ENCODE results near the gene SARM1. TPM values are rescaled to one million over a fixed set of nuclear protein-coding genes. Genes with fewer than 3 reads are reported as not detected.
A peak's percentile ranks its signal among the peaks of the same experiment; 100 is the strongest.

The SARM1 gene
- 10 to 100 TPM in 1 of 3 donors, 1 to 10 TPM in 2; 3.7 to 13.1 (median 9.8) TPM for polyA plus RNA-seq

DNA sequence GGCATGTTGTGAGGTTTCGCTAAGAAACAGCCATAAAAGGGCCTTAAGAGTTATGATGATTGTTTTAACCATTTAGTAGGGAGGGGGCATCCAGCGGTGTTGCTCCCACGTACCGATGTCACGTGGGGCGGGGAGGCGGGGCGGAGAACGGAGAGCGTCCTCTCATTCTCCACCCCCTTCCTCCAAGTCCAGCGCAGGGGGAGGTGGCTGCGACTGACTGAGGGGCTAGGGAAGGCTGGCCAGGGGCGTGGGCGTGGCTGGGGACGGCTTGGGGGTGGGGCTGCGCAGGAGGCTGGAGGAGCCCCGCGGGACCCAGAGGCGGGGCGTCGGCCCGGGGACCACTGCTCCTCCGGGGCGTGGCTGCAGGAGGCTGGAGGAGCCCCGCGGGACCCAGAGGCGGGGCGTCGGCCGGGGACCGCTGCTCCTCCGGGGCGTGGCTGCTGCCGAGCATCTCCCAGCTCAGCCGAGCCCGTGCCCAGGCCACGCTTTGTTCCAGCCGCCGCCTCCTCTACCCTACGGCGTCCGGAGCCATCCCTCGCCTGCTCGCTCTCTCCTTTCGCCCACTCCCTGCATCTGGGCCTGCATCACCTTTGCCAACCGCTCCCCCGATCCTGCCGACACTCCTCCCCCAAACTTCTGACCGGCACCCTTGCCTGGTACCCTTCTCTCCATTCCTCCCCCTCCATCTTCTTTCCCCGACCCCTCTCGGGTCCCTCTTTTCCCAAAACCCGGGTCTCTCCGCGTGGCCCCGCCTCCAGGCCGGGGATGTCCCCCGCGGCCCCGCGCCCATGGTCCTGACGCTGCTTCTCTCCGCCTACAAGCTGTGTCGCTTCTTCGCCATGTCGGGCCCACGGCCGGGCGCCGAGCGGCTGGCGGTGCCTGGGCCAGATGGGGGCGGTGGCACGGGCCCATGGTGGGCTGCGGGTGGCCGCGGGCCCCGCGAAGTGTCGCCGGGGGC is at the start of gene SARM1:
TSS of gene SARM1 (plus strand) at position 450 of the 958 bp plus-strand sequence. CDS start at position 789, 339 bp downstream.
- no peak within 1 kb of the TSS for H3K27ac ChIP-seq (ENCODE audit: low read depth, low read length)
- 1% methylated on average over 64 to 80 of the region's 80 CpGs for WGBS, 3 donors

- 32 to 87% (median 79%) methylated on average over 5 of the region's 5 CpGs for WGBS, 3 donors
- H3K27ac ChIP-seq (ENCODE audit: low read depth, low read length): no peak overlapping the region
These were observed 47.2 kb upstream of the SARM1 start for GRCh38 chr17:28324267-28324745.

DNA sequence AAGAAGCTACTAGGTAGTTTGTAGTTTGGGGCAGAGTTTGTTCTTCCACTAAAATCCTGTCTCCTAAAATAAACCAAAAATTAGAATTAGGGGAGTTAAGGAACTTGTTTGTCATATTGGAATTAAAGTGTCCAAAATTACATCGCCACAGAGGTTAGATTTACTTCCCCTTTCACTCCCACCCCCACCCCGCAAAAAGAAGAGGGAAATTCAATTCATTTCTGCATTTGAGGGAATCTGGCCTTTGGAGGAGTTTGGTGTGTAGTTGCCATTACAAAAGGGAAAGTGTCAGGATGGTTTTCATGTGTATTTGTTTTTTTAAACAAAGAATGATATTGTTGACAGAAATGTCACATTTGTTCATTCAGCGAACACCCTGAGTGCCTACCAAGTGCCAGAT is 46.7 kb upstream of the SARM1 start:
- 34 to 76% (median 63%) methylated on average over 3 of the region's 3 CpGs for WGBS, 3 donors

GRCh38 chr17:28325211-28325610 is 46.3 kb upstream of the SARM1 start:
- WGBS, 3 donors: 25 to 75% (median 65%) methylated on average over 5 of the region's 5 CpGs
- H3K27ac ChIP-seq (ENCODE audit: low read depth, low read length): no peak overlapping the region

More for the DNA sequence above, 46.7 kb upstream of the SARM1 start:
- H3K27ac ChIP-seq (ENCODE audit: low read depth, low read length): no peak overlapping the region

- 25 to 94% (median 83%) methylated on average over 7 of the region's 7 CpGs for WGBS, 3 donors
- no peak overlapping the region for H3K27ac ChIP-seq (ENCODE audit: low read depth, low read length)
These were observed 45.4 kb upstream of the SARM1 start for GRCh38 chr17:28326114-28326513.

DNA sequence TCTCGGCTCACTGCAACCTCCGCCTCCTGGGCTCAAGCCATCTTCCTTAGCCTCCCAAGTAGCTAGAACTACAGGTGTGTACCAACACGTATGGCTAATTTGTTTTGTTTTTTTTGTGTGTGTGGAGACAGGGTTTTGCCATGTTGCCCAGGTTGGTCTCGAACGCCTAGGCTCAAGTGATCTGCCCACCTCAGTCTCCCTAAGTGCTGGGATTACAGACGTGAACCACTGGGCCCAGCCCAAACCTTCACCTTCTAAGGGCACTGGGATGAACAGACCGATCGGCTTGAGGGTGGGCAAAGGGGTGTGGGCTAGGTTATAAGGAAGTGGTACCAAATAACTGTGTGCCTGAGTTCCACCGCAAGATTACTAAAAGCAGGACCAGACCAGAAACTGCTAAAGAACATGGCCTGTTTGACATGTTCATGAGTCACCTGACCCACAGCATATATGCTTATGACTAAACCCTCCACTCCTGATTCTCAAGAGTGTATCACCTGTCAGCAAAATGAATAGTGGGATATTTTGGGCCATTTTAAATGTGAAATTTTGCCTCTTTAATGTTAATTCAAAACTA is 44.4 kb upstream of the SARM1 start:
- 76 to 93% (median 89%) methylated on average over 9 of the region's 9 CpGs for WGBS, 3 donors
- no peak overlapping the region for H3K27ac ChIP-seq (ENCODE audit: low read depth, low read length)

GRCh38 chr17:28327709-28328108 is 43.8 kb upstream of the SARM1 start:
- WGBS, 3 donors: 39 to 75% (median 73%) methylated on average over 3 of the region's 3 CpGs
- no peak overlapping the region for H3K27ac ChIP-seq (ENCODE audit: low read depth, low read length)

GRCh38 chr17:28328325-28328724 is 43.2 kb upstream of the SARM1 start:
- no peak overlapping the region for H3K27ac ChIP-seq (ENCODE audit: low read depth, low read length)
- 72 to 80% (median 77%) methylated on average over 4 of the region's 4 CpGs for WGBS, 3 donors

DNA sequence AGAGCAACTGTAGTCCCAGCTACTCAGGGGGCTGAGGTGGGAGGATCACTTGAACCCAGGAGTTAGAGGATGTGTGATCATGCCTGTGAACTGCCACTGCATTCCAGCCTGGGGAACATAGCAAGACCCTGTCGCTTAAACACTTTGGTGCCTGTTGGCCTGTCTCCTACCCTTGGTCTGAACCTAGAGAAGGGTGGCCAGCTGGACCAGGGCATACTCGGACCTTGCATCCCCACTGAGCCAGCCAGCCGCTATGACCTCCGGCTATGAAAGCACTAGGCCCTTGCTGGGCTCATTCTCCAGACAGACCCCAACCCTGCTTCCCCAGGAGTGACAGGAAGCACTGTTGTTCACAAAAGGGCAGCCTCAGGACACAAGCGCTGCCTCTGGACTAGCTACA is 40.8 kb upstream of the SARM1 start:
- WGBS, 3 donors: 68 to 94% (median 91%) methylated on average over 5 of the region's 5 CpGs

DNA sequence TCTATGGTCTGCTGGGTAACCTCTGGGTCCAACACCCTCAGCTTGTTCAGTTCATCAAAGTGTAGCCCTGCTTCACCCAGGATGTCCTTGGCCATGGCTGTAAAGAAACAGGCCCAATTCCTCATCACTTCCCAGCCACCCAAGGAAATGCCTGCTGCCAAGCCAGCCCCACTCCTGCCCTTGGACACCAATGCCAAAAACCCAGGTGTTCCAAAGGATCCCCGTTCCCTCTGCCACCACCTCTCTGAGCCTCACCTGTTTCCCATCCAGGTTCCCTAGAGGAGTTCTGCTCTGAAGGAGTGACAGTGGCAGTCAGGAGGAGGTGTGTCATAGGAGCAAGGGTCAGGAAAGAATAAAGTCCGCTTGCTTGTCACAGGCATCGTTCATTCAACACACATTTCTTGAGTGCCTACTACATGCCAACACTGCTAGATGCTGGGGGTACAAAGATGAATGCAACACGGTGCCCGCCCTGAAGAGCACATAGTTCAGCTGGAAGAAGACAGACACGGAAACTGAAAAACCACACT is 39.5 kb upstream of the SARM1 start:
- WGBS, 3 donors: 54 to 91% (median 85%) methylated on average over 6 of the region's 6 CpGs
- H3K27ac ChIP-seq (ENCODE audit: low read depth, low read length): no peak overlapping the region

More for the DNA sequence above, 40.8 kb upstream of the SARM1 start:
- no peak overlapping the region for H3K27ac ChIP-seq (ENCODE audit: low read depth, low read length)

DNA sequence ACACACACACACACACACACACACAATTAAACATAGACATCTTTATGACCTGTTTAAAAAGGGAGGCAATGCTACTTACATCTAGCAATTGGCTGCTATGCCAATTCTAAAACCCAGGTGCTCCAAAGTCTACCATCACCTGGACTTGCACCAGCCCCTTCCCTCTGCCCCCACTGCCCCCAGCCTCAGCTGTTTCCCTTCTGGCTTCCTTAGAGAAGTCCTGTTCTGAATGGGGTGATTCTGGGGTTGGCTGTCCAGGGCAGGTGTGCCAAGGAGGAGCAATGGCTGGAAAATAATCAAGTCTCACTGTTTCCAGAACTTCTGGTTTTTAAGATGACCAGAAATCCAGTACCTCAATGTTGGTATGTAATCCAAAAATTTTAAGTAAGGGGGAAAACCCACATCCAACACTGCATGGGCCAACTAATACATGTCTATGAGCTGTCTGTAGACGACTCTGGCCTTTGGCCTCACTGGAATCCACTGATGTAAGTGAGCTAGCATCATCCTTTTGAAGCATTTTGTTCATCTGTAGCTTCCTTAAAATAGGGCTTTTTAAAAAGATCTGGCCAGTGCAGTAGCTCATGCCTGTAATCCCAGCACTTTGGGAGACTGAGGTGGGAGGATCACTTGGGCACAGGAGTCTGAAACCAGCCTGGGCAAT is 38.3 kb upstream of the SARM1 start:
- H3K27ac ChIP-seq (ENCODE audit: low read depth, low read length): no peak overlapping the region
- 41 to 84% (median 63%) methylated on average over 1 of the region's 1 CpG for WGBS, 3 donors

- 20 to 44% (median 44%) methylated on average over 6 of the region's 6 CpGs for WGBS, 3 donors
- no peak overlapping the region for H3K27ac ChIP-seq (ENCODE audit: low read depth, low read length)
These were observed 37.3 kb upstream of the SARM1 start for GRCh38 chr17:28334171-28334570.

- H3K27ac ChIP-seq (ENCODE audit: low read depth, low read length): peak overlapping the region; percentile 33
- 5 to 10% (median 8%) methylated on average over 18 of the region's 18 CpGs for WGBS, 3 donors
These were observed 36.8 kb upstream of the SARM1 start for GRCh38 chr17:28334666-28335200.

- H3K27ac ChIP-seq (ENCODE audit: low read depth, low read length): peak within 1 kb of the TSS; percentile 83
- 0 to 1% (median 1%) methylated on average over 62 of the region's 62 CpGs for WGBS, 3 donors
These were observed 36.1 kb upstream of the SARM1 start, which contains the start of the genes IFT20 and TNFAIP1 for GRCh38 chr17:28335201-28335958. IFT20 (minus strand) TSS chr17:28335472; CDS start chr17:28331985, 3,487 bp downstream. TNFAIP1 (plus strand) TSS chr17:28335761; CDS start chr17:28339522, 3,761 bp downstream.

- WGBS, 3 donors: 2 to 7% (median 5%) methylated on average over 29 of the region's 29 CpGs
- H3K27ac ChIP-seq (ENCODE audit: low read depth, low read length): peak overlapping the region; percentile 83
These were observed 35.3 kb upstream of the SARM1 start for GRCh38 chr17:28335959-28336871.

- no peak overlapping the region for H3K27ac ChIP-seq (ENCODE audit: low read depth, low read length)
- 61 to 66% (median 62%) methylated on average over 5 of the region's 5 CpGs for WGBS, 3 donors
These were observed 33.3 kb upstream of the SARM1 start for GRCh38 chr17:28338056-28338768.
